K562 (cell line): ENCODE results near the gene PHF1. TPM values are rescaled to one million over a fixed set of nuclear protein-coding genes. Genes with fewer than 3 reads are reported as not detected.
A peak's percentile ranks its signal among the peaks of the same experiment; 100 is the strongest.

ENCODE experiments used
- AFF1 ChIP-seq, 2 experiments: fragments of 450-650 bp; IDR thresholded peaks; 2 replicates each; pipeline ENCODE4 v1.6.1; 2018; ENCODE audit warnings: mild to moderate bottlenecking in 2 of 2, low read depth in 1 of 2; ENCODE audit not compliant: partially characterized antibody in 2 of 2
- BHLHE40 ChIP-seq: IDR thresholded peaks from 2 replicates; pipeline ENCODE4 v1.6.1; 2011; ENCODE audit warnings: low read length, improper control_type of control experiment
- CSDE1 ChIP-seq, 2 experiments: fragments of 450-650 bp; IDR thresholded peaks; 2 replicates each; pipeline ENCODE4 v1.6.1; 2016; ENCODE audit warnings: mild to moderate bottlenecking in 1 of 2
- ETS2 ChIP-seq: IDR thresholded peaks from 2 replicates; pipeline ENCODE4 v1.6.1; 2016; ENCODE audit warnings: borderline replicate concordance, missing genetic modification characterization, mild to moderate bottlenecking, moderate library complexity, missing compliant biosample characterization; ENCODE audit not compliant: poor library complexity, severe bottlenecking
- FOXA3 ChIP-seq, 2 experiments: fragments of 450-650 bp in 1 of 2; sonication (generic) in 1 of 2; formaldehyde crosslinking; IDR thresholded peaks in 1 of 2; conservative IDR thresholded peaks in 1 of 2; 2 replicates each; pipeline versions ENCODE4 v1.4.0 to v1.8.0; 2020 to 2022; ENCODE audit warnings: mild to moderate bottlenecking in 2 of 2, missing genetic modification reagents in 1 of 2
- FOXP4 ChIP-seq: sonication (generic); formaldehyde crosslinking; IDR thresholded peaks from 2 replicates; pipeline ENCODE4 v1.8.0; 2022; ENCODE audit warnings: mild to moderate bottlenecking, missing genetic modification reagents, borderline replicate concordance
- GATAD2A ChIP-seq: fragments of 450-650 bp; IDR thresholded peaks from 2 replicates; pipeline ENCODE4 v1.6.1; 2017
- GTF2B ChIP-seq: IDR thresholded peaks from 2 replicates; pipeline ENCODE4 v1.6.1; 2011; ENCODE audit not compliant: insufficient read length; ENCODE audit errors: extremely low read depth
- HOXB6 ChIP-seq: fragments of 250-450 bp; sonication (Bioruptor Pico); IDR thresholded peaks from 2 replicates; pipeline ENCODE4 v1.5.1; 2022; ENCODE audit warnings: mild to moderate bottlenecking, borderline replicate concordance
- SRF ChIP-seq, 2 experiments: fragments of 250-450, 450-650 bp in 1 of 2; sonication (Bioruptor Pico) in 1 of 2; sonication (generic) in 1 of 2; formaldehyde crosslinking; IDR thresholded peaks; 2 replicates each; pipeline versions ENCODE4 v1.5.0 to v1.5.1; 2020 to 2022; ENCODE audit warnings: mild to moderate bottlenecking in 1 of 2, missing genetic modification reagents in 1 of 2
- TCF15 ChIP-seq: fragments of 250-450 bp; sonication (Bioruptor Pico); IDR thresholded peaks from 2 replicates; pipeline ENCODE4 v1.8.0; 2022; ENCODE audit warnings: moderate library complexity, mild to moderate bottlenecking, inconsistent platforms
- ZBTB33 ChIP-seq: sonication (generic); formaldehyde crosslinking; IDR thresholded peaks from 2 replicates; pipeline ENCODE4 v1.8.1; 2023; ENCODE audit warnings: mild to moderate bottlenecking, missing genetic modification reagents
- ZBTB43 ChIP-seq: sonication (generic); formaldehyde crosslinking; IDR thresholded peaks from 2 replicates; pipeline ENCODE4 v1.8.0; 2023; ENCODE audit warnings: mild to moderate bottlenecking, missing genetic modification reagents
- ZKSCAN1 ChIP-seq: fragments of 150-350 bp; IDR thresholded peaks from 2 replicates; pipeline ENCODE4 v1.6.1; 2016; ENCODE audit warnings: low read depth, low read length
- ZNF121 ChIP-seq: sonication (generic); formaldehyde crosslinking; conservative IDR thresholded peaks from 2 replicates; pipeline ENCODE4 v1.8.0; 2022; ENCODE audit warnings: missing genetic modification reagents
- polyA plus RNA-seq, 8 experiments: library from polyadenylated mRNA; depleted of rRNA in 4 of 8; stranded (reverse) in 5 of 8; unstranded in 3 of 8; fragments of >200 nt; fragmentation: Nextera tagmentation in 2 of 8; fragmentation: Illumina TruSeq in 1 of 8; extraction: Ambion mirVana in 2 of 8; extraction: Trizol in 1 of 8; gene quantifications; 2 replicates each; pipeline versions ENCODE4 v1.2.1 to v1.2.3, GENCODE V29; 2011 to 2014; ENCODE audit warnings: inconsistent platforms in 1 of 8, missing spikeins in 1 of 8
- total RNA-seq, 7 experiments: library from RNA; depleted of rRNA in 6 of 7; stranded (reverse); fragments of >200 nt in 6 of 7; fragmentation: Illumina TruSeq in 2 of 7; extraction: Trizol in 2 of 7; gene quantifications; 2 replicates each; pipeline versions ENCODE4 v1.2.1 to v1.2.3, GENCODE V29; 2011 to 2021; ENCODE audit warnings: low replicate concordance in 1 of 7

The PHF1 gene
- total and polyA plus RNA-seq, 9 of the 15 experiments (the other 6 are each of a cell fraction or from before 2014, with no cell fraction given) = 3.7 to 64.2 (median 33.7) TPM

GRCh38 chr6:33420491-33421343, 9.9 kb downstream of the PHF1 start (continued):
- TF ChIP-seq AFF1 (IDR thresholded peaks at IDR 0.05; ENCODE audit: low read depth in 1 of 2, partially characterized antibody in 2 of 2) = peak; percentile 43 to 77
- no peak for TF ChIP-seq ZBTB43 (CRISPR knock-in tag)
- no peak for TF ChIP-seq ZNF121 (CRISPR knock-in tag)
- no peak for TF ChIP-seq BHLHE40
- peak; percentile 59; the same call in 1 of the 2 replicates for TF ChIP-seq GATAD2A
- TF ChIP-seq FOXP4 (CRISPR knock-in tag) = no peak
- no peak for TF ChIP-seq TCF15 (CRISPR knock-in tag)
- no peak for TF ChIP-seq SRF (CRISPR knock-in tag; IDR thresholded peaks at IDR 0.05)
- TF ChIP-seq GTF2B = no peak
- no peak for TF ChIP-seq FOXA3 (CRISPR knock-in tag; conservative IDR thresholded peaks at IDR 0.05 in 1 of 2, IDR thresholded peaks at IDR 0.05 in 1 of 2)
- TF ChIP-seq ZBTB33 (CRISPR knock-in tag) = no peak
- TF ChIP-seq ZKSCAN1 = no peak
- no peak for TF ChIP-seq CSDE1 (IDR thresholded peaks at IDR 0.05)
- no peak for TF ChIP-seq ETS2 (tag)
- TF ChIP-seq HOXB6 (CRISPR knock-in tag) = no peak
